ENCODE results near the gene HS2ST1.

The HS2ST1 gene

GRCh38 chr1:87117761-87118368, 203.4 kb downstream of the HS2ST1 start:
- no peak for FAIRE-seq

GRCh38 chr1:87119541-87120140, 205.2 kb downstream of the HS2ST1 start:
- no peak for FAIRE-seq

DNA sequence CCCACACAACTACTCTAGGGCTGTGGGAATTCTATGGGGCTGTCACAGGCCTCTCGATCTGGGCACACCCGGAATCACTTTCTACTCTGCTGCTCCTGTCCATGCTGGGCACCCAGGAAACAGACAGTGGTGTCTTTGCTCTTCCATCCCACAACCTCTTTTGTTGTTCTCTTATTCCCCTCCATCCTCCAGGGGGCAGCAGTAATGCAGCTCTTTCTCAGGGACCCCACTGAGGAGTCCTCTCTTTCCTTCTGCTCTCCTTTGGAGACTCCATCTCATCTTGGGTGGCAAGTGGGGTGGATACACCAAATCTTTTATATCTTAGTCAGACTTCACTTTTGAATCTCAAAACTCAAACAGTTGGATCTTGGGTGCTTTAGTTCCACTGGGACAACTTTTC, 206.3 kb downstream of the HS2ST1 start:
- FAIRE-seq: no peak

DNA sequence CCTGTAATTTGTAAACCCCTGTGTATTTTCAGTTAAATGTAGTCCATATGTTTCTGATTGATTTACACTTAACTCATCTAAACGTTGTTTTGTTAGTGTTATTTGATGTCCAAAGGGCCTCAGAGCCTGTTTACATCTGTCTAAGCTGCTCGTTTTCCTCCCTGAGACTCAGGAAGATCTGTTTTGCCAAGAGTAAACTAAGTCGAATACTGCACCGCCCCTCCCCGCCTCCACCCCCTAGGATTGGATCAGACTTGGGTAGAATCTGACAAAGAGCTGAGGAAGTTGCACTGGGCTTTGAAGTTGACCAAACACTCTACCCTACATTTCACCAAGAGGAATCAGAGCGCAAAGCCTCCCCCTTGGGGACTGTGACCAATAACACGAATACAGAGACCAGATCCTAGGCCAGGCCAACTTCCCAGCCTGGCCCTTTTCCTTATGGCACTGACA, 207.3 kb downstream of the HS2ST1 start:
- FAIRE-seq: no peak

GRCh38 chr1:87122243-87122642, 207.8 kb downstream of the HS2ST1 start:
- FAIRE-seq: no peak

DNA sequence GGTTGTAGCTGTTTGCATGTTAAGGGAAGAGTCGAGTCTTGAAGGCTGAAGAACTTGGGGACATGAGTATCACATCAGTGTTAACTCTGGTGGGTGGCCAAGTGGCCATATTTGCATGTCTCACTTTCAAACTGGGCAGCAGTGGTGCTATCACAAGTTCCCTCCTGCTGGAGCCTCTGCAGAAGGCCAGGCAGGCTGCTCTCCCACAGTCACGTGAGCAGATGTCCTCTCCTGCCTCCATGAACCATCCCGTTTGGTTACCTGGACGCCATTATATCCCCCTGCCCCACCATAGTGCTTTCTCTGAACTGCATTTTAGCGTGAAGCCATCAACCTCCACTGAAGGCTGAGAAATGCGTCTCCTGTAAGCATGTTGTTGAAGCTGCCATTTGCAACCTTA, 209.2 kb downstream of the HS2ST1 start:
- FAIRE-seq: no peak

- no peak for FAIRE-seq
These were observed 212.6 kb downstream of the HS2ST1 start for GRCh38 chr1:87126886-87127505.

DNA sequence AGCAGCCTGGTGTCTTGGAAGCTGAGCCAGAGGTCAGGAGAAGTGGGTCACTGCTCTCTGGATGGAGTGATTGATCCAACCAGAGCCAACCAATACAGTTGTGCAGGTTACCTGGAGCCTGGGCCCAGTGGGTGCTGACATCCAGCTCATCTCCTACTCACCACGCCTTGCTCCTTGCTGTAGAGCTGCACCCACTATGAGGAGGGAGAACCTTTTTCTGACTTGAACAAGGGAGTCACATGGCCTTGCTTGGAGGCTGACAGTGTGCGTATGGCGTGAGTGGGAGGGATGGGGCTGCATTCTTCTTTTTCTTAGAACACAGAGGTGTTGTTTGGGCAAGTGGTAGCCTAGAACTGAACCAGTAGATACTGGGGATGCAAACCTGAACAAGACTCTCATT, 213.1 kb downstream of the HS2ST1 start:
- no peak for FAIRE-seq

DNA sequence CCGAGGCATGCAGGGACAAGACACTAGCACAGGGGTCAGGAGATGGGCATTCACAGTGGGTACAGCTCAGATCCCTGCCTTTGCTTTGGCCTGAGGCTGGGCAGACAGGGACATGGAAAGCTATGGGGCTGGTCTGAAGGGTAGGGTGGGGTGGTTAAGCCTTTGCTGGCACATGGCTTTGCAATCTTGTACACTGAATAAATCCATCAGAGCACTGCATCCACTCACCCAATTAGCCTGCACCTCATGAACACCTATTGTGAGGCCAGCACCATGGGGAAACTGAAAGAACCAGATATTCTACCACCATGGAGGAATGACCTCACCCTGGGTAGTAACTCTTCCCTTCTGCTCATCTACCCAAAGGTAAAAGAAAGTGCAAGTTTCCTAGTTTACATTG, 214.6 kb downstream of the HS2ST1 start:
- no peak for FAIRE-seq

GRCh38 chr1:87129606-87130005, 215.2 kb downstream of the HS2ST1 start:
- no peak for FAIRE-seq

- FAIRE-seq: no peak
These were observed 216.0 kb downstream of the HS2ST1 start for GRCh38 chr1:87130438-87130837.

- FAIRE-seq: no peak
These were observed 217.4 kb downstream of the HS2ST1 start for GRCh38 chr1:87131809-87132283.

DNA sequence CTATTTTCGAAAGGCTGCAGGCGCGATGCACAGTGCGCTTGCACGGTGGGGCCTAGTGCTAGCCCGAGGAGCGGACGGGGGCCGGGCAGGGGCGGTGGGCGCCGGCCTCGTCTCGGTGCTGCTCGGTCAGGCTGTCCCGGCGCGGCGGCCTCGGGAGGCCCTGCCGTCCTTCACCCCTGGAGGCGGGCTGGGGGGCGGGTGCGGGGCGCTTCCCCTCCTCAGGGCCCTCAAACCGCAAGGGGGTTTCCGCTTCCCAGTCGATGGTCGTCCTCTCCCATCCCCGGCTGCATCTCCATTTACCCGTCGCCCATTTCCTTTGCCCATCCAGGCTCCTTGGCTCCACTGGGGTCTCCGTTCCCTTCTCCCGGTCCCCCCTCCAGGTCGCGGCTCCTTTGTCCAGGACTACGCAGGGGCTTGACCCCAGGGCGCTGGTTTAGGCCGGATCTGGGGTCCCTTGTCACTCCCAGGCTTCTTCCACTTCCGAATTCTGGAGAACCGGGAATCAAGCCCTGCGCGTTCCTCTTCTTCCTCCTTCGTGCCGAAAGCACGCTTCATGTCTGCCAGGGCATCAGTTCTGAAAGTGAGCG, 217.9 kb downstream of the HS2ST1 start:
- no peak for FAIRE-seq

DNA sequence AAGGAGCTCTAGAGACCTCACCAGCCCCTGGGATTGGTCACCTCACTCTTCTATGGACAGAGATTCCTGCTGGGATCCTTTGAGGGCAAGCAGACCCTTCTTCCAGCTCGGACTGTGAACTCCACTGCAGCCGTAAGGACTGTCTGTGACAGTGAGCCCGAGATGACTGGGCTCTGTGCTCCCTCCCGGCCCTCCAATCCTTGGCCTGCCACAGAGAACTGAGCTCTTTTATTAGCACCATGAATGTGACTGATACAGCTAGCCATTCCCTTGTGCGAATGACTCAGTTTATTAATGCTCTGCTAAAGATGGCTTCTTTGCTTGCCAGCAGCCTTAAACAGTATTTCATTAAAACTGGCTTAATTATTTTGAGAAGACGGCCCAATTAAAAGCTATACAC, 219.6 kb downstream of the HS2ST1 start:
- FAIRE-seq: no peak

- no peak for FAIRE-seq
These were observed 220.3 kb downstream of the HS2ST1 start for GRCh38 chr1:87134625-87135328.

DNA sequence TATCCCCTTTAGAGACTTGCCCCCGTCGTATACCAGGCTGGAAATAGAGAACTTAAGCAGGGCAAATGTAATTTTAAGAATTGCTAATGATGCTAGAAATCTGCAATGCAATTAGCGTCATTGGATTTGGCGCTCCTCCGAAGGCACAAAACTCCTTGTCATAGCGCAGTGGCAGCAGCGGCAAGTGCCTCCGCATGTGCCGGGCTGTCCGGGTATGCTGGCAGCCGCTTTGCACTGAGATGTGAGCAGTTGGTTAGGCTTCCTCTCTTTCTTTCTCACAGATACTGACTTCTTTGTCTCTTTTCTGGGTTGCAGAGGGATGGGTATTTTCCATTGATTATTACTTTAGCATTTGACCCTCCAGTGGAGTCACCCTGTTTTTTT, 220.9 kb downstream of the HS2ST1 start:
- no peak for FAIRE-seq

GRCh38 chr1:87136607-87137341, 222.3 kb downstream of the HS2ST1 start:
- no peak for FAIRE-seq

DNA sequence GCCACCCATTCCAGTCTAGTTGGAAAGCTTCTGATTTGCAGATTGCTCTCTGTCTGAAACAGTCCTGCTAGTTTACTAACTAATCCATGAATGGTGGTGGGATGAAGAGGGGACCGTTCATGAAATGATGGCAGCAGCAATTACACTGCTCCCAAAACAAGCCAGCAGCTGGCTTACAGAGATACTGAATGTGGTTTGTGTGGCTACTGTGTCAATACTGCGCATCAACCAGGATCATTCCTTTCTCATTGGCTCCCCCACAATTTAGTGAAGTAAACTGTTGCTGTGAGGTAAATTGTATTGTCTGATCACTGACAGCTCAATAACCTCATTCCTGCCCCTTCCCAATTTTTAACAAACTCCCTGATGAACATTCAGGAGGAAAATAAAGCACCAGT, 222.9 kb downstream of the HS2ST1 start:
- FAIRE-seq: no peak

DNA sequence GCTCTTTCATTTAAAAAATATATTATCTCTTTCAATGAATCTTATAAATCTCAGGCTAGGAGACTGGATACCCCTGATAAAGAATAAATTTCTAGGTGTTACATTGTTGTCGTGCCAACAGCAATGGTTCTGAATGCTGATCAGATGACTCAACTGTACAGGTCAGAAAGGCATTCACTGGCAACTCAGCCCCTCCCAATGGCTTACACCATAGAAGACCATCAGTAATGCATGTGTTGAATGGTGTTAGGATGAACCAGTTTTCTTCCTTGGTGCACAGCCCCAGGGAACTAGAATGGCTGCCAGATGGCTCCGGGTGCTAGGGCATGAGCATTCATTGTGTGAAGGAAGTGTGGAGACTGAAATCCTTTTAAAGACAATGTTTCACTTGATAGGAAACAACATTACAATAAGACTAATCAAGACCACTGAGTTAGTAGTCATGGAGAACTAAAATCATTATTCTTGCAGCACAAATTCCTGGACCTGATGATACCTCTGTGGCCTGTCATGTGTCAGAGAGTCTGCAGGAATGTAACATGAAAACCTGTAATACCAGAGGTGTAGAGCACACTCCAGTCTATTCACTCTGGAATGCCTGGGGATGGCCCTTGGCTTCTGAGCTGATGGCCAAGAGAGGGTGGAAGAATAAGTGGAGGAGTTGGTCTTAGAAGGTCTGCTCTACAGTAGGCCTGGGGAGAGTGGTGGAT, 226.6 kb downstream of the HS2ST1 start:
- FAIRE-seq: no peak

DNA sequence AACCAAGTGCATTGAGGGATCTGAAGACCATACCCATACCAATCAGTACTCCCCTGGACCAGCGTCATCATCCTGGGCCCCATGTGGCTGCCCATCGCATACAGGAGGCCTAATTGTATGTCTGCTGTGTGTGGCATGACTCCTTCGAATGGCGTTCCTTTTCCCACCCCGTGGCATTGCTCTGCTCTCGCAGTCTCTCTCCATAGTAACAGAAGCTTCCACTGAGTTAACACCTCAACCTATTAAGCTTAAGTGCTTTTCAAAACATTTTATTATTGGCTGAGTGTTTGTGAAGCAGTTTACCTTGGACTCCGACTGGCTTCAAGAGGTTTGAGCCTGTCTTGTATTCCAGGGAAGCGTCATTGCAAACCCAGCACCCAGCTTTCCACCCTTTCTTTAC, 227.1 kb downstream of the HS2ST1 start:
- FAIRE-seq: no peak

DNA sequence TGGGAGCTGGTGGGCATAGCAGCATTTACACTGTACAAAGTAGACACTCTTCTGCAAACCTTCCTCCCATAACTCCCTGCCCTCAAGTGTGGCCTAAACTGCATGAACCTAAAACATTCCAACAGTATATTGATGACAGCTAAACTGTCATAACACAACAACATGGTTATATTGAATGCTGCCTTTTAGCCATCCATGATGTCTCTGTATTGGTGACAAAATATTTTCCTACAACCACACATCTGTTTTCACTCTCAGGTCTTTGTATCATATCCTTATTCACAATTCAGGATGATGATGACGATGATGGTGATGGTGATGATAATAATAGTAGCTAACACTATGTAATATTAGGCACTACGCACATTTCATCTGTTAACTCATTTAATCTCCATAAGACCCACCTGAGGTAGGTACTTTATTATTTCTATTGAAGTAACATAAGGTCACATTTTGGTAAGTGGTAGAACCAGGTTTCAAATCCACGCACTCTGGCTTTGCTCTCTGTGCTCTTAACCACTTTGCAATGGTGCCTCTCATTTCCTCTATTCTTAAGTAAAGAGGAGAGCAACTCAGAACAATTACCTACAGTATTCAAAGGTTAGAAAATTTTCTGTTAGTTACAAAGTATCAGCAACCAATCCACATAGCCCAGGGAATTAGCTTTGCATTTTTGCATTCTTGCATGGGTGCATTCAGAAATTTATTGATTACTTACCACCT, 229.1 kb downstream of the HS2ST1 start:
- no peak for FAIRE-seq
